ENCODE results near the gene FRMD5.

- TF ChIP-seq CTCF (IDR thresholded peaks at IDR 0.05) (no peak), POLR2A (IDR thresholded peaks at IDR 0.05) (no peak)
Observed at GRCh38 chr15:43913941-43914340, 281.1 kb downstream of the FRMD5 start.

All from lower leg skin (tissue), 3 donors.